Duodenal mucosa (tissue), 2 donors: ENCODE results near the gene CDH12.
"Not testable (repeated sequence)": the region's sequence is repeated elsewhere in the genome, so short reads cannot be mapped to it uniquely, and the experiment has no call there.

Experiments used
- H3K27ac ChIP-seq: one replicate; pipeline ENCODE4 v1.7.0; 2013; ENCODE audit warnings: low read depth, low read length
- H3K27me3 ChIP-seq, 2 donors: one replicate each; pipeline ENCODE4 v1.7.0; 2013; ENCODE audit warnings: low read length in 2 of 2, control low read depth in 1 of 2; ENCODE audit not compliant: insufficient read depth in 2 of 2, control insufficient read depth in 1 of 2
- H3K36me3 ChIP-seq, 2 donors: one replicate each; pipeline ENCODE4 v1.7.0; 2013; ENCODE audit warnings: low read length in 2 of 2, control low read depth in 1 of 2; ENCODE audit not compliant: insufficient read depth in 2 of 2, control insufficient read depth in 1 of 2
- H3K4me1 ChIP-seq, 2 donors: one replicate each; pipeline ENCODE4 v1.7.0; 2013; ENCODE audit warnings: low read length in 2 of 2, control low read depth in 1 of 2; ENCODE audit not compliant: insufficient read depth in 2 of 2, control insufficient read depth in 1 of 2
- H3K4me3 ChIP-seq, 2 donors: one replicate each; pipeline ENCODE4 v1.7.0; 2013; ENCODE audit warnings: low read length in 2 of 2, low read depth in 1 of 2
- H3K9ac ChIP-seq, 2 donors: one replicate each; pipeline ENCODE4 v1.7.0; 2013; ENCODE audit warnings: low read length in 2 of 2, low read depth in 1 of 2
- H3K9me3 ChIP-seq, 2 donors: one replicate each; pipeline ENCODE4 v1.7.0; 2013; ENCODE audit warnings: low read length in 2 of 2, control low read depth in 1 of 2; ENCODE audit not compliant: control insufficient read depth in 1 of 2

CDH12 gene

GRCh38 chr5:22557251-22557650 is 295.9 kb downstream of the CDH12 start:
- Histone ChIP-seq H3K4me3 (no peak overlapping the region), H3K27ac (no peak overlapping the region), H3K9me3 (no peaks in the 10 kb centered on the region), H3K27me3 (no peaks in the 10 kb centered on the region), H3K9ac (no peak overlapping the region), H3K4me1 (no peaks in the 10 kb centered on the region), H3K36me3 (no peaks in the 10 kb centered on the region)

GRCh38 chr5:22554475-22554874 is 298.7 kb downstream of the CDH12 start:
- no peak overlapping the region for H3K27ac ChIP-seq
- H3K9ac ChIP-seq = no peak overlapping the region
- H3K4me3 ChIP-seq = no peak overlapping the region
- no peaks in the 10 kb centered on the region for H3K9me3 ChIP-seq
- H3K27me3 ChIP-seq = no peaks in the 10 kb centered on the region
- no peaks in the 10 kb centered on the region for H3K4me1 ChIP-seq
- no peaks in the 10 kb centered on the region for H3K36me3 ChIP-seq

GRCh38 chr5:22549876-22550671 is 303.1 kb downstream of the CDH12 start:
- H3K27ac ChIP-seq = no peak overlapping the region
- no peaks in the 10 kb centered on the region for H3K9me3 ChIP-seq
- no peak overlapping the region for H3K4me3 ChIP-seq
- no peaks in the 10 kb centered on the region for H3K4me1 ChIP-seq
- H3K9ac ChIP-seq = no peak overlapping the region
- H3K36me3 ChIP-seq = no peaks in the 10 kb centered on the region
- H3K27me3 ChIP-seq = no peaks in the 10 kb centered on the region

- no peaks in the 10 kb centered on the region for H3K36me3 ChIP-seq
- no peak overlapping the region for H3K27ac ChIP-seq
- no peaks in the 10 kb centered on the region for H3K9me3 ChIP-seq
- no peaks in the 10 kb centered on the region for H3K4me1 ChIP-seq
- H3K9ac ChIP-seq = no peak overlapping the region
- no peak overlapping the region for H3K4me3 ChIP-seq
- H3K27me3 ChIP-seq = no peaks in the 10 kb centered on the region
Measured at GRCh38 chr5:22542340-22542739, 310.8 kb downstream of the CDH12 start.

GRCh38 chr5:22541037-22541436 is 312.1 kb downstream of the CDH12 start:
- no peaks in the 10 kb centered on the region for H3K4me1 ChIP-seq
- H3K27me3 ChIP-seq = no peaks in the 10 kb centered on the region
- no peak overlapping the region for H3K4me3 ChIP-seq
- no peak overlapping the region for H3K9ac ChIP-seq
- H3K9me3 ChIP-seq = no peaks in the 10 kb centered on the region
- H3K36me3 ChIP-seq = no peaks in the 10 kb centered on the region
- H3K27ac ChIP-seq = no peak overlapping the region

- Histone ChIP-seq H3K4me1 (no peaks in the 10 kb centered on the region), H3K36me3 (no peaks in the 10 kb centered on the region), H3K27me3 (no peaks in the 10 kb centered on the region), H3K4me3 (no peak overlapping the region), H3K9ac (no peak overlapping the region), H3K9me3 (no peaks in the 10 kb centered on the region), H3K27ac (no peak overlapping the region)
Measured at GRCh38 chr5:22539762-22540161, 313.4 kb downstream of the CDH12 start.

GRCh38 chr5:22531986-22532385 is 321.2 kb downstream of the CDH12 start:
- Histone ChIP-seq H3K9me3 (no peaks in the 10 kb centered on the region), H3K4me1 (no peaks in the 10 kb centered on the region), H3K4me3 (no peak overlapping the region), H3K27me3 (no peaks in the 10 kb centered on the region), H3K36me3 (no peaks in the 10 kb centered on the region), H3K27ac (no peak overlapping the region), H3K9ac (no peak overlapping the region)

GRCh38 chr5:22521521-22521920 is 331.6 kb downstream of the CDH12 start:
- no peak overlapping the region for H3K9ac ChIP-seq
- no peaks in the 10 kb centered on the region for H3K4me1 ChIP-seq
- no peaks in the 10 kb centered on the region for H3K36me3 ChIP-seq
- no peaks in the 10 kb centered on the region for H3K9me3 ChIP-seq
- H3K4me3 ChIP-seq = no peak overlapping the region
- no peaks in the 10 kb centered on the region for H3K27me3 ChIP-seq
- H3K27ac ChIP-seq = no peak overlapping the region

- not testable (repeated sequence) for H3K4me3 ChIP-seq, H3K27ac ChIP-seq, H3K4me1 ChIP-seq, H3K27me3 ChIP-seq, H3K9me3 ChIP-seq, H3K36me3 ChIP-seq, H3K9ac ChIP-seq
Measured at GRCh38 chr5:22516497-22516896, 336.6 kb downstream of the CDH12 start.

- H3K27ac ChIP-seq = no peak overlapping the region
- H3K4me3 ChIP-seq = no peak overlapping the region
- H3K4me1 ChIP-seq = no peaks in the 10 kb centered on the region
- H3K27me3 ChIP-seq = no peaks in the 10 kb centered on the region
- H3K9me3 ChIP-seq = no peaks in the 10 kb centered on the region
- H3K36me3 ChIP-seq = no peaks in the 10 kb centered on the region
- H3K9ac ChIP-seq = no peak overlapping the region
Measured at GRCh38 chr5:22514231-22514630, 338.9 kb downstream of the CDH12 start.
